GDM1 (cell line): ENCODE measurements around the gene ZBTB20.

Experiments used
- DNase-seq: peaks from one replicate; lab custom pipeline; 2025; lab: John Stamatoyannopoulos, UW

ZBTB20 gene

GRCh38 chr3:115021061-115021460 is 126.0 kb downstream of the ZBTB20 start:
- DNase-seq, result no peak

GRCh38 chr3:115019900-115020299 is 127.2 kb downstream of the ZBTB20 start:
- DNase-seq, result peak; percentile 0

GRCh38 chr3:115018694-115019093 is 128.4 kb downstream of the ZBTB20 start:
- no peak for DNase-seq

GRCh38 chr3:115007966-115008365 is 139.1 kb downstream of the ZBTB20 start:
- no peak for DNase-seq

GRCh38 chr3:115004201-115005140 is 142.6 kb downstream of the ZBTB20 start:
- no peak for DNase-seq

GRCh38 chr3:114998971-114999579 is 148.0 kb downstream of the ZBTB20 start:
- DNase-seq, result no peak

- no peak for DNase-seq
Observed at GRCh38 chr3:114994554-114995341, 152.3 kb downstream of the ZBTB20 start.

GRCh38 chr3:114985776-114986175 is 161.3 kb downstream of the ZBTB20 start:
- DNase-seq, result no peak

- DNase-seq, result no peak
Observed at GRCh38 chr3:114983248-114983647, 163.8 kb downstream of the ZBTB20 start.

- no peak for DNase-seq
Observed at GRCh38 chr3:114974387-114974786, 172.7 kb downstream of the ZBTB20 start.

- DNase-seq, result no peak
Observed at GRCh38 chr3:114973536-114973935, 173.6 kb downstream of the ZBTB20 start.

GRCh38 chr3:114967168-114967567 is 179.9 kb downstream of the ZBTB20 start:
- no peak for DNase-seq

- DNase-seq, result no peak
Observed at GRCh38 chr3:114962189-114962588, 184.9 kb downstream of the ZBTB20 start.

GRCh38 chr3:114958930-114959329 is 188.2 kb downstream of the ZBTB20 start:
- no peak for DNase-seq

GRCh38 chr3:114953800-114954199 is 193.3 kb downstream of the ZBTB20 start:
- DNase-seq, result no peak

- no peak for DNase-seq
Observed at GRCh38 chr3:114953215-114953799, 193.8 kb downstream of the ZBTB20 start.

- no peak for DNase-seq
Observed at GRCh38 chr3:114942773-114943172, 204.3 kb downstream of the ZBTB20 start.

- no peak for DNase-seq
Observed at GRCh38 chr3:114941626-114942309, 205.3 kb downstream of the ZBTB20 start.

GRCh38 chr3:114939920-114940319 is 207.2 kb downstream of the ZBTB20 start:
- DNase-seq, result no peak

GRCh38 chr3:114933407-114933806 is 213.7 kb downstream of the ZBTB20 start:
- no peak for DNase-seq

- no peak for DNase-seq
Observed at GRCh38 chr3:114929971-114930732, 216.9 kb downstream of the ZBTB20 start.
